H1 (cell line): Measurements from ENCODE around the gene GRAMD2A.

ENCODE experiments used
- CHD2 ChIP-seq: IDR thresholded peaks from 2 replicates; pipeline ENCODE4 v1.6.1; 2012; ENCODE audit warnings: low read length, improper control_type of control experiment
- CREB1 ChIP-seq: IDR thresholded peaks from 2 replicates; pipeline ENCODE4 v1.6.1; 2012; ENCODE audit warnings: inconsistent platforms
- EP300 ChIP-seq, 2 experiments: IDR thresholded peaks; 1 replicate in 1 of 2; 2 replicates in 1 of 2; pipeline ENCODE4 v1.6.1; 2011 to 2012; ENCODE audit warnings: low read depth in 2 of 2, low read length in 2 of 2, mild to moderate bottlenecking in 2 of 2, borderline replicate concordance in 1 of 2, inconsistent platforms in 1 of 2, moderate library complexity in 1 of 2
- JUN ChIP-seq: IDR thresholded peaks from 2 replicates; pipeline ENCODE4 v1.6.1; 2011; ENCODE audit warnings: low read depth, mild to moderate bottlenecking, improper control_type of control experiment, low read length
- KDM1A ChIP-seq: fragments of 200-600, 300-600 bp; sonication (generic); IDR thresholded peaks from 2 replicates; pipeline ENCODE4 v1.7.1; 2016; ENCODE audit warnings: mild to moderate bottlenecking, low read length, borderline replicate concordance
- POLR2AphosphoS5 ChIP-seq: IDR thresholded peaks from 2 replicates; pipeline ENCODE4 v1.6.1; 2011; ENCODE audit warnings: low read depth, low read length
- RXRA ChIP-seq: IDR thresholded peaks from 2 replicates; pipeline ENCODE4 v1.6.1; 2011; ENCODE audit warnings: low read depth, mild to moderate bottlenecking, low read length, moderate library complexity; ENCODE audit not compliant: insufficient read depth
- TF ChIP-seq, protein P1 (sequence below), 3 experiments: IDR thresholded peaks; 1 replicate in 2 of 3; 2 replicates in 1 of 3; pipeline versions ENCODE4 v1.5.1 to v1.6.1; 2011; ENCODE audit warnings: low read length in 3 of 3, mild to moderate bottlenecking in 3 of 3, inconsistent platforms in 2 of 3, low read depth in 1 of 3, moderate library complexity in 1 of 3; ENCODE audit not compliant: insufficient read depth in 1 of 3; ENCODE audit errors: control extremely low read depth in 1 of 3

DNA sequence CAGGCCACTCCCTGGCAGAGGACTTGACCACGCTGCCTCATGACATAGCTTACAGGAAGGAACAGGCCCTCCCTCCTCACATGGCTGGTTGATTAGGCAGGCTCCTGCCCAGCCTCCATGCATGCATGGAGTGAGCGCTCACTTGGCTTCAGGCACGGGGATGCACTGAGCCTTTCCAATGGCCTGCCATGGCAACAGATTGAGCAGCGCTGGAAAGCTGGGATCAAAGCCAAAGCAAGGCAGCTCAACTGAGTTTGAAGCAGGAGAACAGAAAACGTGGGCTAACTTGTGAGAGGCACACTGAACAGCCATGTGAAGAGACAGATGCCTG lies 5.9 kb upstream of the GRAMD2A start:
- TF ChIP-seq RXRA (no peak), KDM1A (no peak), JUN (no peak), POLR2AphosphoS5 (no peak), CREB1 (no peak), EP300 (IDR thresholded peaks at IDR 0.05; ENCODE audit: borderline replicate concordance in 1 of 2, low read depth in 2 of 2, low read length in 2 of 2) (no peak), CHD2 (no peak)
- TF ChIP-seq, protein P1, sequence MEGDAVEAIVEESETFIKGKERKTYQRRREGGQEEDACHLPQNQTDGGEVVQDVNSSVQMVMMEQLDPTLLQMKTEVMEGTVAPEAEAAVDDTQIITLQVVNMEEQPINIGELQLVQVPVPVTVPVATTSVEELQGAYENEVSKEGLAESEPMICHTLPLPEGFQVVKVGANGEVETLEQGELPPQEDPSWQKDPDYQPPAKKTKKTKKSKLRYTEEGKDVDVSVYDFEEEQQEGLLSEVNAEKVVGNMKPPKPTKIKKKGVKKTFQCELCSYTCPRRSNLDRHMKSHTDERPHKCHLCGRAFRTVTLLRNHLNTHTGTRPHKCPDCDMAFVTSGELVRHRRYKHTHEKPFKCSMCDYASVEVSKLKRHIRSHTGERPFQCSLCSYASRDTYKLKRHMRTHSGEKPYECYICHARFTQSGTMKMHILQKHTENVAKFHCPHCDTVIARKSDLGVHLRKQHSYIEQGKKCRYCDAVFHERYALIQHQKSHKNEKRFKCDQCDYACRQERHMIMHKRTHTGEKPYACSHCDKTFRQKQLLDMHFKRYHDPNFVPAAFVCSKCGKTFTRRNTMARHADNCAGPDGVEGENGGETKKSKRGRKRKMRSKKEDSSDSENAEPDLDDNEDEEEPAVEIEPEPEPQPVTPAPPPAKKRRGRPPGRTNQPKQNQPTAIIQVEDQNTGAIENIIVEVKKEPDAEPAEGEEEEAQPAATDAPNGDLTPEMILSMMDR (IDR thresholded peaks at IDR 0.05; ENCODE audit: control extremely low read depth in 1 of 3, insufficient read depth in 1 of 3, low read depth in 1 of 3, low read length in 3 of 3) = no peak
